Measurements from ENCODE around the gene U2AF2.

GRCh38 chr19:55633861-55634260 is 21.0 kb upstream of the U2AF2 start:
- TF ChIP-seq CTCF (IDR thresholded peaks at IDR 0.05) = no peak
- TF ChIP-seq POLR2A (IDR thresholded peaks at IDR 0.05) = no peak

Measured in Peyer's patch (tissue), 4 donors.